Hepatocyte (in vitro differentiated cells): Measurements from ENCODE around the gene PERCC1. TPM values are rescaled to one million over a fixed set of nuclear protein-coding genes. Genes with fewer than 3 reads are reported as not detected.

Experiments used
- DNase-seq: peaks from one replicate; pipeline ENCODE4 v3.0.0-alpha.2; 2016; ENCODE audit warnings: low spot score
- H2AFZ ChIP-seq: fragments of 200-600 bp; sonication (generic); 2 replicates; pipeline ENCODE4 v1.6.0; 2016; ENCODE audit warnings: antibody characterized with exemption, mild to moderate bottlenecking
- H3K27ac ChIP-seq: fragments of 200-600 bp; sonication (generic); 2 replicates; pipeline ENCODE4 v1.5.1; 2016; ENCODE audit warnings: mild to moderate bottlenecking
- H3K27me3 ChIP-seq: fragments of 200-600 bp; sonication (generic); 2 replicates; pipeline ENCODE4 v1.6.1; 2016
- H3K36me3 ChIP-seq: fragments of 200-600 bp; sonication (generic); replicated peaks from 2 replicates; pipeline ENCODE4 v1.5.1; 2016; ENCODE audit warnings: low read depth; ENCODE audit not compliant: insufficient read depth
- H3K4me1 ChIP-seq: fragments of 200-600 bp; sonication (generic); 2 replicates; pipeline ENCODE4 v1.5.1; 2016; ENCODE audit warnings: mild to moderate bottlenecking, moderate library complexity; ENCODE audit not compliant: insufficient read depth
- H3K4me2 ChIP-seq: fragments of 200-600 bp; sonication (generic); 2 replicates; pipeline ENCODE4 v1.6.0; 2016
- H3K4me3 ChIP-seq: fragments of 200-600 bp; sonication (generic); 2 replicates; pipeline ENCODE4 v1.5.1; 2016; ENCODE audit warnings: mild to moderate bottlenecking
- H3K79me2 ChIP-seq: fragments of 200-600 bp; sonication (generic); 2 replicates; pipeline ENCODE4 v1.6.0; 2017; ENCODE audit warnings: mild to moderate bottlenecking
- H3K9me2 ChIP-seq: fragments of 200-600 bp; sonication (generic); replicated peaks from 2 replicates; pipeline ENCODE4 v1.6.0; 2017; ENCODE audit warnings: mild to moderate bottlenecking; ENCODE audit not compliant: insufficient read depth
- H3K9me3 ChIP-seq: fragments of 200-600 bp; sonication (generic); 2 replicates; pipeline ENCODE4 v1.5.1; 2016; ENCODE audit warnings: low read depth, mild to moderate bottlenecking
- H4K20me1 ChIP-seq: fragments of 200-600 bp; sonication (generic); 2 replicates; pipeline ENCODE4 v1.6.0; 2016; ENCODE audit warnings: mild to moderate bottlenecking; ENCODE audit not compliant: insufficient read depth, poor library complexity, severe bottlenecking
- CTCF ChIP-seq: fragments of 200-600 bp; sonication (generic); IDR thresholded peaks from 2 replicates; pipeline ENCODE4 v1.5.1; 2016; ENCODE audit warnings: antibody characterized with exemption, mild to moderate bottlenecking; ENCODE audit not compliant: poor library complexity
- EZH2 ChIP-seq: fragments of 200-600 bp; sonication (generic); IDR thresholded peaks from 2 replicates; pipeline ENCODE4 v1.6.1; 2016; ENCODE audit warnings: antibody characterized with exemption, mild to moderate bottlenecking, borderline replicate concordance
- EZH2phosphoT487 ChIP-seq: fragments of 200-600 bp; sonication (generic); IDR thresholded peaks from one replicate; pipeline ENCODE4 v1.6.1; 2018; ENCODE audit warnings: antibody characterized with exemption, mild to moderate bottlenecking, low read depth, moderate library complexity; ENCODE audit not compliant: unreplicated experiment, severe bottlenecking
- WGBS: methylation state at CpG from one replicate; pipeline ENCODE4 v1.1.6; 2016; ENCODE audit warnings: low lambda C conversion rate; ENCODE audit errors: missing lambda C conversion rate; 5-methylcytosine and 5-hydroxymethylcytosine counted together
- polyA plus RNA-seq: library from polyadenylated mRNA; unstranded; fragments of >200 nt; fragmentation: Nextera tagmentation; extraction: Ambion mirVana; gene quantifications from 2 replicates; pipeline ENCODE4 v1.2.1, GENCODE V29; 2016
- total RNA-seq: library from RNA; depleted of rRNA; stranded (reverse); fragments of >200 nt; gene quantifications from 2 replicates; pipeline ENCODE4 v1.2.3, GENCODE V29; 2014

PERCC1 gene
- total and polyA plus RNA-seq, 2 experiments from 2014 or later, result 2.5 TPM; not detected in 1

- DNase-seq, result no peak
- no peak overlapping the region for H2AFZ ChIP-seq
- WGBS, result 94% methylated on average over 34 of the region's 41 CpGs
Observed at GRCh38 chr16:1464196-1464893, 33.5 kb downstream of the PERCC1 start.

DNA sequence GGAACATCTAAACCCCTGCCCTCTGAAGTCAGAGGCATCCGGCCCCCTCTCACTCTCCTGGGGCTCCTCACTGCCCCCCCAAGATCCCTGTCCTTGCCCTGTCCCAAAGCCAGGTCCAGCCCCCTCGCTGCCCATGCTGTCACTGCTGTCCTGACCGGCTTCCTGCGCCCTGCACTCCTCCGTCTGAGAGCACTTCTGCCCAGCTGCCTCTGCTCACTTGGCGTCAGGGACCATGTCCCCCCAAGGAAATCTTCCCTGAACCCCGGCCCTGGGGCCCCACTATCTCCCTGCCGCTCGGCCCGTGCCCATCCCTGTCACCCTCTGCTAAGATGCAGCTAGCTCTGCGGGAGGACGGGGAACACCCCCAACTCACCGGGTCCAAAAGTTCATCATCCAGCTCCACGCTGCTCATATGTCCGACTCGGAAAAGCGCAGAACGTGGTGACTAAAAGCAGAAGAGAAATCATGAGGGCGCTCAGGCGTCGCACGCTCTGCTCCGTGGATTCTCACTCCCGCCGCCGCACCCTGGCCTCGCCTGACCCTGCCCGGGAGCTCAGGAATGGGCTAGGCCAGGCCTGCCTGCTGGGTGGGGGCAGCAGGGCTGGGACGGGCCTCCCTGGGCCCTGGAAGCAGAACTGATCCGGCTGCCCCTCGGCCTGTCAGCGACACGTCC lies 34.2 kb downstream of the PERCC1 start:
- Histone ChIP-seq H3K4me1 (no peaks in the 10 kb centered on the region), H3K4me2 (no peak overlapping the region), H3K36me3 (no peaks in the 10 kb centered on the region), H3K9me2 (no peaks in the 10 kb centered on the region), H3K4me3 (no peak overlapping the region), H3K27me3 (no peaks in the 10 kb centered on the region), H2AFZ (no peak overlapping the region), H4K20me1 (peaks cover 12% of the 10 kb centered on the region), H3K79me2 (peaks cover 45% of the 10 kb centered on the region), H3K27ac (no peak overlapping the region), H3K9me3 (no peaks in the 10 kb centered on the region)
- no peak for TF ChIP-seq EZH2phosphoT487
- DNase-seq, result no peak
- 94% methylated on average over 33 of the region's 33 CpGs for WGBS

More at GRCh38 chr16:1464196-1464893, 33.5 kb downstream of the PERCC1 start:
- peaks cover 11% of the 10 kb centered on the region for H4K20me1 ChIP-seq
- H3K9me3 ChIP-seq, result no peaks in the 10 kb centered on the region
- H3K36me3 ChIP-seq, result no peaks in the 10 kb centered on the region
- no peak overlapping the region for H3K27ac ChIP-seq
- no peaks in the 10 kb centered on the region for H3K27me3 ChIP-seq
- no peaks in the 10 kb centered on the region for H3K9me2 ChIP-seq
- no peak overlapping the region for H3K4me2 ChIP-seq
- no peaks in the 10 kb centered on the region for H3K4me1 ChIP-seq
- no peak overlapping the region for H3K4me3 ChIP-seq
- H3K79me2 ChIP-seq, result peaks cover 39% of the 10 kb centered on the region
- TF ChIP-seq CTCF, result no peak
- no peak for TF ChIP-seq EZH2phosphoT487
- no peak for TF ChIP-seq EZH2

- no peaks in the 10 kb centered on the region for H3K4me1 ChIP-seq
- no peaks in the 10 kb centered on the region for H3K27me3 ChIP-seq
- H3K9me2 ChIP-seq, result no peaks in the 10 kb centered on the region
- no peaks in the 10 kb centered on the region for H3K9me3 ChIP-seq
- no peaks in the 10 kb centered on the region for H3K36me3 ChIP-seq
- no peak overlapping the region for H2AFZ ChIP-seq
- no peak for TF ChIP-seq CTCF
- no peak for TF ChIP-seq EZH2
- no peak for TF ChIP-seq EZH2phosphoT487
- peaks cover 12% of the 10 kb centered on the region for H4K20me1 ChIP-seq
- WGBS, result 94% methylated on average over 13 of the region's 13 CpGs
- no peak overlapping the region for H3K27ac ChIP-seq
- H3K79me2 ChIP-seq, result peaks cover 51% of the 10 kb centered on the region
- H3K4me2 ChIP-seq, result no peak overlapping the region
- H3K4me3 ChIP-seq, result no peak overlapping the region
- DNase-seq, result no peak
Observed at GRCh38 chr16:1465567-1465915, 34.7 kb downstream of the PERCC1 start.

DNA sequence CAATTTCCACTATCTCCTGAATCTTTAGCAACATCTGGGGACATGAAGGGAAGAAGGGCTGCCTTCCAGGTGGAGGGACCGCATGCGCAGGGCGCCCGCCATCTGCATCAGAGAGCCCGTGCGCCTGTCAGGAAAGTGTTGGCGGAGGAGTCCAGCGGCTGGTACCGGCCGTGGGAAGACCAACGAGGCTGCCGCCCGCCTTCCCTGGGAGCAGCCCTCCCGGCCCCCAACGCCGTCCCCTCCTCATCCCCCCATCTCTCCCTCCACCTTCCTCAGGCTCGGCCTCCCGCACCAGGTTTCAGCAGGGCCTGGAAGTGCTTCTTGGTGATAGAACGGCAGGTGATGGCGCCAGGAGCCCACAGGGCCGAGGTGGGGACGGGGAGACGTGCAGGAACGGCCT lies 35.2 kb downstream of the PERCC1 start:
- H3K36me3 ChIP-seq, result no peaks in the 10 kb centered on the region
- no peaks in the 10 kb centered on the region for H3K27me3 ChIP-seq
- no peak overlapping the region for H3K4me2 ChIP-seq
- DNase-seq, result no peak
- no peaks in the 10 kb centered on the region for H3K9me3 ChIP-seq
- H3K27ac ChIP-seq, result no peak overlapping the region
- H3K4me1 ChIP-seq, result no peaks in the 10 kb centered on the region
- no peak overlapping the region for H2AFZ ChIP-seq
- H3K79me2 ChIP-seq, result peaks cover 56% of the 10 kb centered on the region
- WGBS, result 93% methylated on average over 20 of the region's 24 CpGs
- H4K20me1 ChIP-seq, result peaks cover 14% of the 10 kb centered on the region
- TF ChIP-seq EZH2phosphoT487 (no peak), EZH2 (no peak), CTCF (no peak)
- no peak overlapping the region for H3K4me3 ChIP-seq
- H3K9me2 ChIP-seq, result no peaks in the 10 kb centered on the region
